GM21576 (cell line): ENCODE measurements around the gene NTF3.

ENCODE experiments used
- ATAC-seq: cut with Tn5 transposase; IDR thresholded peaks from one replicate; pipeline ENCODE4 v1.9.1; 2021; ENCODE audit warnings: mild to moderate bottlenecking, moderate library complexity; ENCODE audit not compliant: unreplicated experiment

NTF3 gene

GRCh38 chr12:5509557-5509956, 77.6 kb downstream of the NTF3 start:
- no peak for ATAC-seq

DNA sequence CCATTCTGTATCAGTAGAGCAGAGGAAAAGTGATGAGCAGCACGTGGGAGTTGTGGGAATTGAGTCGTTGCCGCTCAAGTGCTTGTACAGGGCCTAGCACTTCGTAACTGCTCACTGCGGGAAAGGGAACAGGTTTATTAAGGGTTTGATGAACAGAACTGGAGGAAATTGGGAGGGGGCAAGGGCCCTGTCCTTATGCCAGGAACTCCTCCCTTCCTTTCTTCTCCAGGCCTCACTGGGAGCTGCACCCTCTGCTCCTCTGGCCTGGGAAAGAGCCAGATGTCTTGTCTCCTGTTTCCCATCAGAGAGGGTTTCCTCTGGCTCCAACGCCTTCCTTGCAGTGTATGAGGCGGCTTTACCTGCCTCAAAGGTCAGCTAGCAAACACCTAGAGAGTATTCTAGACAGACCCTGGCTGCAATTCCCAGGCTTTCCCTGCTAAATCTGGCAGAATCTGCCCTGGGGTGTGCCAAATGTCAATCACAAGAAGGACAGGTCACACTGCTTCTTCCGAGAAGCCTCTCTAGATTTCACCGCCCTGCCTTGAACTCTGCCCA, 78.4 kb downstream of the NTF3 start:
- no peak for ATAC-seq

- ATAC-seq, result no peak
These were observed 79.3 kb downstream of the NTF3 start for GRCh38 chr12:5511256-5511643.

- ATAC-seq, result no peak
These were observed 80.0 kb downstream of the NTF3 start for GRCh38 chr12:5511644-5512600.

GRCh38 chr12:5512601-5512970, 80.7 kb downstream of the NTF3 start:
- ATAC-seq, result no peak

DNA sequence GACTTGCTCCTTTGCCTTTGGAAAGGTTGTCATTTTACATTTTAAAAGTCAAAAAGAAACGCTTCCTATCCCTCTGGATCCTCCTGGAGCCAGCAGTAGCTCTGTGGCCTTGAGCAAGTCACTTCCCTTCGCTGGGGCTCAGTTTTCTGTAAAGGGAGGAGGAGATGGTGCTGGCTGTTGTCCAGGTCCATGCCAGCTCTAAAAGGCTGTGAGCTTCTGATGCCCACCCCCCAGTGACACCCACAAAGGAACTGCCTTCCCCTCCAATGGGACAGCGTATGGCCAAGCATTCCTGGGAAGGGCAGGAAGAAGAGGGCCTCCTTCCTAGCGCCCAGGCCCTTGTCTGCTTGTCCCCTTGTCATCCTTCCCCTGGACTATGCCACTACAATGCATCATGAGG, 81.5 kb downstream of the NTF3 start:
- ATAC-seq, result no peak

GRCh38 chr12:5514016-5514415, 82.1 kb downstream of the NTF3 start:
- ATAC-seq, result no peak

DNA sequence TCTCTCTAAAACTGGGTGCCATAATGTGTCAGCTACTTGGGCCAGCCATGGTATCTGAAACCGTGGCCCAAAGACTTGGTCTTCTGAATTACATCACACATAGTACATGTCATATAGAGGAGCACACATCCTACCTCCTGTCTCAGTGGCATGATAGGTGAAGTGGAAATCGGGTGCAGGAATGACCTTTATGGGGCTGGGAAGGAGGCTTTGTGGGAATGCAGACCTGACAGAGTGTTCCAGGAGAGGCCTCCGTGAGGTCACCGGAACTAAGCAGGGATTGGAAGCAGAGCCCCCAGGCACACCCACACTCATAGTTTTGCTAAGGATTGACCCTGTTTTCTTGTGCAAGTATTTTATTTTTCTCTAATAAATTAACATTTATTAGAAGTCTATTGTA, 82.6 kb downstream of the NTF3 start:
- ATAC-seq, result no peak

- ATAC-seq, result no peak
These were observed 83.5 kb downstream of the NTF3 start for GRCh38 chr12:5515458-5515857.

GRCh38 chr12:5516371-5517241, 84.7 kb downstream of the NTF3 start:
- no peak for ATAC-seq

- no peak for ATAC-seq
These were observed 86.9 kb downstream of the NTF3 start for GRCh38 chr12:5518584-5519365.

- ATAC-seq, result no peak
These were observed 88.1 kb downstream of the NTF3 start for GRCh38 chr12:5520037-5520436.

DNA sequence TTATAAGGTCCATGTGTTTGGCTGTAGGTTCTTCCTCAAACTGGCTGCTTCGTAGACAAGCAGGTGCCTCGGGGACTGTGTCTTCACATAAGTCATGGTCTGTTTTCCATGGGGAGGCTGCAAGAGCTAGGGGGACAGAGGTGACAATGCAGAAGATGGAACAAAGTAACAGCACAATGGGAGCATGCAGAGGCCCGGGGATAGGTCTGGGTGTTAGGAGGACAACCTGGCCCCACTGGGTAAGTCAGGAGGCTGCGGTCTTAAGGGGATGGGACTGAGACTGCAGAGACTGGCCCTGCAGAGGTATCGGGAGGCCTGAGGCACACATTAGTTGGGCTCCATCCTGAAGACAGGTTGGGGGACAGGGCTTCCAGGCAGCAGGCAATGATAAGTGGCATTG, 88.9 kb downstream of the NTF3 start:
- no peak for ATAC-seq

GRCh38 chr12:5521456-5522325, 89.8 kb downstream of the NTF3 start:
- no peak for ATAC-seq

DNA sequence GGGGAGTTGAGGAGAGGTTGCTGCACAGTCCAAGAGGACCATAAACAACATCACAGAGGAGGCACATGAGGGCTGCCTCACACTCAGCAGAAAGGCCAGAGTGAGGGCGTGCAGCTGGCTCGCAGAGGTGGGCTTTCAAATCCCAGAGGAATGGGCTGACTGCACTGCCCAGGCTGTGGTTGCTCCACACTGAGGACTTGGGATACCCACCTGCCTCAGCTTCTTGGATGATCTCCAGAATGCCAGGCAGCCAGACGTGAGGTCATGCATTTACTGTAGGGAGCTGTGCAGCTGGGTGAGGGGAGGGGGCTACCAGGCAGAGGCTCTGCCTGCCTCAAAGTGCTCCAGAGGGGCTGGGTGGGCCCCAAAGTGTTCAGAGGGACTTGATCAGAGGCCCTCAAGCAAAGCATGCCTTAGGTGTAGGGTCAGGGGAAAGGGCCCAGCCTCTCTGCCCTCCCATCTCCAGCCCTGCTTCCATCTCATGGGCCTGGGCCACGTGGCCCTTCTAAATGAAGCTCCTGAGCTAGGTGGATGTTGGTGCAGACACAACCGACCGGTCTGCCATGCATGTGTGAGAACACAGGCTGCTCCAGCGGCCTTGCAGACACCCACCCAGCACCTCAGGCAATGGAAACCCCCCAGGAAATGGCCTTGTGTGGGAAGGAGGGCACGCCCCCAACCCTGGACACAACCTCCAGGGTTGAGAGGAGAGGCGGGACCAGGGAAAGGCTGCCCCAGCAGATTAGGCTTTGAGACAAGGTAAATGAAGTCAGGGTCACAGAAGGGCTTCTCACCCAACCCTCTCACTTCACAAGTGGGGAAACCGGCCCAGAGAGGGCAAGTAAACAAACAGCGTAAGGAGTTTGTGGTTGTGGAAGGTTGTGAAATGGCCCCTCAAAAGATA, 90.8 kb downstream of the NTF3 start:
- ATAC-seq, result no peak

- ATAC-seq, result no peak
These were observed 91.6 kb downstream of the NTF3 start for GRCh38 chr12:5523396-5524115.

- ATAC-seq, result no peak
These were observed 92.3 kb downstream of the NTF3 start for GRCh38 chr12:5524116-5524768.
